WTC11 (cell line): ENCODE data around the gene DGCR2. TPM values are rescaled to one million over a fixed set of nuclear protein-coding genes. Genes with fewer than 3 reads are reported as not detected.

Experiments used
- ATAC-seq: fragments of 200-7000 bp; cut with Tn5 transposase; 2 replicates; pipeline ENCODE4 v1.10.0; 2021; ENCODE audit warnings: mild to moderate bottlenecking, moderate library complexity
- CTCF ChIA-PET: fragments of 300-600 bp; sonication (Branson Sonifier 250); formaldehyde crosslinking; loops from one replicate; lab custom pipeline; 2021; ENCODE audit warnings: antibody characterized with exemption; lab: Charles Lee
- POLR2A ChIA-PET: fragments of 350-600 bp; sonication (Branson Sonifier 250); formaldehyde crosslinking; loops from one replicate; lab custom pipeline; 2021; ENCODE audit warnings: antibody characterized with exemption; lab: Charles Lee
- DNase-seq: peaks from one replicate; pipeline ENCODE4 v3.0.0; 2021; ENCODE audit warnings: low spot score
- H3K27ac Mint-ChIP-seq: 2 replicates; pipeline ENCODE4 v1.8.0; 2021; ENCODE audit warnings: mixed read lengths
- H3K27me3 Mint-ChIP-seq: 2 replicates; pipeline ENCODE4 v1.8.0; 2021; ENCODE audit warnings: low read depth, mild to moderate bottlenecking, moderate library complexity, mixed read lengths
- H3K36me3 Mint-ChIP-seq: 2 replicates; pipeline ENCODE4 v1.8.0; 2021; ENCODE audit warnings: mixed read lengths
- H3K4me1 Mint-ChIP-seq: 2 replicates; pipeline ENCODE4 v1.8.0; 2022; ENCODE audit warnings: mixed read lengths
- H3K4me3 Mint-ChIP-seq: 2 replicates; pipeline ENCODE4 v1.8.0; 2021; ENCODE audit warnings: mild to moderate bottlenecking, moderate library complexity, mixed read lengths
- H3K9me3 Mint-ChIP-seq: 2 replicates; pipeline ENCODE4 v1.8.0; 2021; ENCODE audit warnings: mixed read lengths
- CBFB ChIP-seq: sonication (generic); formaldehyde crosslinking; IDR thresholded peaks from 2 replicates; pipeline ENCODE4 v1.8.1; 2022; ENCODE audit warnings: mild to moderate bottlenecking, low read depth, missing genetic modification reagents
- CREB1 ChIP-seq: sonication (generic); formaldehyde crosslinking; IDR thresholded peaks from 2 replicates; pipeline ENCODE4 v1.8.0; 2023; ENCODE audit warnings: mild to moderate bottlenecking, missing genetic modification reagents
- EMX1 ChIP-seq: fragments of 250-450 bp; sonication (Bioruptor Pico); IDR thresholded peaks from 2 replicates; pipeline ENCODE4 v1.8.0; 2021; ENCODE audit warnings: mild to moderate bottlenecking
- ETV6 ChIP-seq: sonication (generic); formaldehyde crosslinking; IDR thresholded peaks from 2 replicates; pipeline ENCODE4 v1.8.1; 2022; ENCODE audit warnings: mild to moderate bottlenecking, missing genetic modification reagents
- FOXJ3 ChIP-seq: sonication (generic); formaldehyde crosslinking; IDR thresholded peaks from 2 replicates; pipeline ENCODE4 v1.9.0; 2021; ENCODE audit warnings: missing genetic modification reagents, mild to moderate bottlenecking, borderline replicate concordance
- FOXP1 ChIP-seq: sonication (generic); formaldehyde crosslinking; IDR thresholded peaks from 2 replicates; pipeline ENCODE4 v1.8.0; 2022; ENCODE audit warnings: missing genetic modification reagents, mild to moderate bottlenecking, moderate library complexity, borderline replicate concordance
- GABPB1 ChIP-seq: sonication (generic); formaldehyde crosslinking; IDR thresholded peaks from 2 replicates; pipeline ENCODE4 v1.8.1; 2023; ENCODE audit warnings: mild to moderate bottlenecking, missing genetic modification reagents
- KAT7 ChIP-seq: sonication (generic); formaldehyde crosslinking; IDR thresholded peaks from 2 replicates; pipeline ENCODE4 v1.8.1; 2023; ENCODE audit warnings: missing genetic modification reagents, mild to moderate bottlenecking, borderline replicate concordance
- MXD4 ChIP-seq: fragments of 250-450 bp; sonication (Bioruptor Pico); IDR thresholded peaks from 2 replicates; pipeline ENCODE4 v1.8.0; 2021; ENCODE audit warnings: mild to moderate bottlenecking, moderate library complexity, borderline replicate concordance
- NR1H2 ChIP-seq: sonication (generic); formaldehyde crosslinking; IDR thresholded peaks from 2 replicates; pipeline ENCODE4 v1.9.0; 2021; ENCODE audit warnings: mild to moderate bottlenecking, moderate library complexity, missing genetic modification reagents
- OVOL2 ChIP-seq: fragments of 250-450 bp; sonication (Bioruptor Pico); IDR thresholded peaks from 2 replicates; pipeline ENCODE4 v1.9.0; 2021; ENCODE audit warnings: mild to moderate bottlenecking, borderline replicate concordance
- SMAD3 ChIP-seq: sonication (generic); formaldehyde crosslinking; IDR thresholded peaks from 2 replicates; pipeline ENCODE4 v1.8.0; 2022; ENCODE audit warnings: missing genetic modification reagents, mild to moderate bottlenecking, borderline replicate concordance
- SOX15 ChIP-seq: fragments of 250-450 bp; sonication (Bioruptor Pico); IDR thresholded peaks from 2 replicates; pipeline ENCODE4 v1.9.0; 2021; ENCODE audit warnings: mild to moderate bottlenecking
- TEAD4 ChIP-seq: sonication (generic); formaldehyde crosslinking; IDR thresholded peaks from 2 replicates; pipeline ENCODE4 v1.8.0; 2022; ENCODE audit warnings: mild to moderate bottlenecking, missing genetic modification reagents
- ZBTB21 ChIP-seq: sonication (generic); formaldehyde crosslinking; IDR thresholded peaks from 2 replicates; pipeline ENCODE4 v1.8.1; 2023; ENCODE audit warnings: mild to moderate bottlenecking, missing genetic modification reagents, borderline replicate concordance
- total RNA-seq: library from RNA; stranded (reverse); gene quantifications from 3 replicates; pipeline ENCODE4 v1.2.3, GENCODE V29; 2021
- TF ChIP-seq, protein P1 (sequence below): sonication (generic); formaldehyde crosslinking; IDR thresholded peaks from 2 replicates; pipeline ENCODE4 v1.8.1; 2023; ENCODE audit warnings: mild to moderate bottlenecking, missing genetic modification reagents, moderate library complexity
- TF ChIP-seq, protein P2 (sequence below): fragments of 250-450 bp; sonication (Bioruptor Pico); IDR thresholded peaks from 2 replicates; pipeline ENCODE4 v1.9.0; 2021; ENCODE audit warnings: moderate library complexity, mild to moderate bottlenecking, inconsistent platforms, borderline replicate concordance
- TF ChIP-seq, protein P3 (sequence below): sonication (generic); formaldehyde crosslinking; IDR thresholded peaks from 2 replicates; pipeline ENCODE4 v1.8.1; 2022; ENCODE audit warnings: mild to moderate bottlenecking, moderate library complexity, missing genetic modification reagents
- TF ChIP-seq, protein P4 (sequence below): fragments of 250-450 bp; sonication (Bioruptor Pico); IDR thresholded peaks from 2 replicates; pipeline ENCODE4 v1.9.0; 2021; ENCODE audit warnings: mild to moderate bottlenecking
- TF ChIP-seq, protein P5 (sequence below): sonication (generic); formaldehyde crosslinking; IDR thresholded peaks from 2 replicates; pipeline ENCODE4 v1.8.0; 2023; ENCODE audit warnings: missing genetic modification reagents, mild to moderate bottlenecking, borderline replicate concordance

The DGCR2 gene
- total RNA-seq, 1 experiment from 2014 or later: 64.2 TPM

DNA sequence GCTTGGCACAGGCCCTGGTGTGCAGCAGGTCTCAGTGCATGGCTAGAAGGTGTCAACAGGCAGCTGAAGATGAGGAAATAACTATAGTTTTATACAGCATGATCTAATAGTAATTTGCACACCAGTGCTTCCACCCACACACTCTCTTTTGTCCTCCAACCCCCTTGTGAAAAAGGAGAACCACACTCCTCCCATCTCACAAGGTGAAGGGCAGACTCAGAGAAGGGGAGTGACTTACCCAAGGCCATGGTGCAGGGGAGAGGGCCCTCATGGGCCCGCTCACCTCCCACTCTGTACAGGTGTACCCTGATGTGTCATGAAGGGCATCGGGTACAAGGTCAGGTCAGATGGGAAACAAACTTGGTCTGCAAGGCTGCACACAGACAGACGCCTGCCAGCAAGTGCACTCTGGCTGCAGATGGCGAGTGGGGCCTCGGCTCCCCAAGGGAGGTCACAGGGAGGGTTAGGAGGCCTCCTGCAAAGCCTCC lies 53.4 kb downstream of the DGCR2 start (continued):
- TF ChIP-seq MXD4 (no peak), TEAD4 (CRISPR knock-in tag) (no peak), NR1H2 (CRISPR knock-in tag) (no peak), CREB1 (CRISPR knock-in tag) (no peak), OVOL2 (CRISPR knock-in tag) (no peak), CBFB (no peak), FOXP1 (CRISPR knock-in tag) (no peak)
- TF ChIP-seq, protein P1, sequence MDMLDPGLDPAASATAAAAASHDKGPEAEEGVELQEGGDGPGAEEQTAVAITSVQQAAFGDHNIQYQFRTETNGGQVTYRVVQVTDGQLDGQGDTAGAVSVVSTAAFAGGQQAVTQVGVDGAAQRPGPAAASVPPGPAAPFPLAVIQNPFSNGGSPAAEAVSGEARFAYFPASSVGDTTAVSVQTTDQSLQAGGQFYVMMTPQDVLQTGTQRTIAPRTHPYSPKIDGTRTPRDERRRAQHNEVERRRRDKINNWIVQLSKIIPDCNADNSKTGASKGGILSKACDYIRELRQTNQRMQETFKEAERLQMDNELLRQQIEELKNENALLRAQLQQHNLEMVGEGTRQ: no peak
- TF ChIP-seq, protein P2, sequence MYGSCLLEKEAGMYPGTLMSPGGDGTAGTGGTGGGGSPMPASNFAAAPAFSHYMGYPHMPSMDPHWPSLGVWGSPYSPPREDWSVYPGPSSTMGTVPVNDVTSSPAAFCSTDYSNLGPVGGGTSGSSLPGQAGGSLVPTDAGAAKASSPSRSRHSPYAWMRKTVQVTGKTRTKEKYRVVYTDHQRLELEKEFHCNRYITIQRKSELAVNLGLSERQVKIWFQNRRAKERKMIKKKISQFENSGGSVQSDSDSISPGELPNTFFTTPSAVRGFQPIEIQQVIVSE (CRISPR knock-in tag): no peak

DNA sequence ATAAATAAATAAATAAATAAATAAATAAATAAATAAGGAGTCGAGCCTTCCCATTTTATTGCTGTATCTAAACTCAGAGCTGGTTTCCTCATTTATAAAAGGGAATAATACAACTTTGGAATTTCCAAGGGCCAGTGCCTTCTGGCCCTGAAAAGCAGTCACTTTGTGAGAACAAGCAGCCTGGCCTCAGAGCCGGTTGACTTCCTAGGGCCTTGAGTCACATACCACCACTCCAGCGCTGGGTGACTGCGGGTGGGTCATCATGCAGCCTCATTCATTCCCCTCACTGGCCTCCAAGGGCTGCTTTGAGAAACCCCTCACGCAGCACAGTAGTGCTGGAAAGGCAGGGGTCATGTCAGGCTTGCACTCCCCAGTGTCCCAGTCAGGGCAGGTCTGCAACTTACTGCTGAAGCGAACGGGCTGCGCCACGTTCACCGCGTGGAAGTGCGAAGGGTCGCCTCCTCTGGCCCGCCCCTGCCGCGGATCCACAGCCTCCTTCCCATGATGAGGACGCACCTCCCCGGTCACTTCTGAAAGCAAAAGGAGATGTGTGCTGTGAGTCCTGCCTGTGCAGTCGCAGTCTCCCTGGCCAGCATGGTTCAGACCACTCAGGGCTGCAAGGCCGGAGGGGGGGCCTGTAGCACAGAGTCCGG lies 54.4 kb downstream of the DGCR2 start:
- POLR2A ChIA-PET: no interaction called here
- Mint-ChIP-seq H3K4me1 (no peaks in the 10 kb centered on the region), H3K27ac (no peak overlapping the region), H3K36me3 (peaks cover 50% of the 10 kb centered on the region), H3K9me3 (no peaks in the 10 kb centered on the region), H3K4me3 (no peak overlapping the region), H3K27me3 (no peaks in the 10 kb centered on the region)
- ATAC-seq: no peak
- DNase-seq: no peak
- CTCF ChIA-PET: no interaction called here
- TF ChIP-seq, protein P3, sequence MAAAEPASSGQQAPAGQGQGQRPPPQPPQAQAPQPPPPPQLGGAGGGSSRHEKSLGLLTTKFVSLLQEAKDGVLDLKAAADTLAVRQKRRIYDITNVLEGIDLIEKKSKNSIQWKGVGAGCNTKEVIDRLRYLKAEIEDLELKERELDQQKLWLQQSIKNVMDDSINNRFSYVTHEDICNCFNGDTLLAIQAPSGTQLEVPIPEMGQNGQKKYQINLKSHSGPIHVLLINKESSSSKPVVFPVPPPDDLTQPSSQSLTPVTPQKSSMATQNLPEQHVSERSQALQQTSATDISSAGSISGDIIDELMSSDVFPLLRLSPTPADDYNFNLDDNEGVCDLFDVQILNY (CRISPR knock-in tag): no peak
- TF ChIP-seq, protein P4, sequence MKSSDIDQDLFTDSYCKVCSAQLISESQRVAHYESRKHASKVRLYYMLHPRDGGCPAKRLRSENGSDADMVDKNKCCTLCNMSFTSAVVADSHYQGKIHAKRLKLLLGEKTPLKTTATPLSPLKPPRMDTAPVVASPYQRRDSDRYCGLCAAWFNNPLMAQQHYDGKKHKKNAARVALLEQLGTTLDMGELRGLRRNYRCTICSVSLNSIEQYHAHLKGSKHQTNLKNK (CRISPR knock-in tag): no peak
- no peak for TF ChIP-seq GABPB1 (CRISPR knock-in tag)
- TF ChIP-seq ZBTB21 (CRISPR knock-in tag): no peak

DNA sequence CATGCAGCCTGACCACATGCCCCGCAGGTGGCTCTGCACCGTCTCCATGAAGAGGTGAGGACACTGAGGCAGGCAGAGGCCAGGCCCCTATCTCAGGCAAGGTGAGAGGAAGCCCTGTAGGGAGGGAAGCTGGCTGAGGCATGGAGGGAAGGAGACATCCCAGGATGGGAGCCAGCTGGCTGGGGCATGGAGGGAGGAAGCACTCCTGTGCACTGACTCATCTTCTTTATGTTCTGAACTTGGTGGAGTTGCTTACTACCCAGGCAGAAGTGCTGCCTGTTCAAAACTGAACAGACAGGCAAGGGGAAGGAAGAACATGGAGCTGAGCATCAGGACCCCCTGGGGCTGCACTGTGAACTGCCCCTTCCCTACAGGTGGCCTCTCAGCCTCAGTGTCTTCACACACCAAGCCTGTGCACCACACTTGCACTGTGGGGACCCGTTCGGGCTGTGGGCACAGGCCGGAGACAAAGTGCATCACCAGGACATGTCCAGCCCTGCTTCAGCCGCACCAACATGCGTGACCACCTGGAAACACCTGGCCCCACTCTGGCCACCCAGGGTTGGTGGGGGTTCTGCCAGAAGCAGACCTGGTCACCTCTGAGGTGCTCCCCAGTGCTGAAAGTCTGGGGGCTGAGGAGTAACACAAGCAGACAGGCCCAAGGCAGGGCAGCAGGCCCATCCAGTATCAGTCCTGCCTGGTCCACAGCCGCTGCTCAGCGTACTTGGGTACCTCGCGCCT lies 55.5 kb downstream of the DGCR2 start:
- H3K27ac Mint-ChIP-seq: no peak overlapping the region
- H3K4me1 Mint-ChIP-seq: no peaks in the 10 kb centered on the region
- peaks cover 55% of the 10 kb centered on the region for H3K36me3 Mint-ChIP-seq
- no peak for ATAC-seq
- H3K4me3 Mint-ChIP-seq: no peak overlapping the region
- TF ChIP-seq, protein P5, sequence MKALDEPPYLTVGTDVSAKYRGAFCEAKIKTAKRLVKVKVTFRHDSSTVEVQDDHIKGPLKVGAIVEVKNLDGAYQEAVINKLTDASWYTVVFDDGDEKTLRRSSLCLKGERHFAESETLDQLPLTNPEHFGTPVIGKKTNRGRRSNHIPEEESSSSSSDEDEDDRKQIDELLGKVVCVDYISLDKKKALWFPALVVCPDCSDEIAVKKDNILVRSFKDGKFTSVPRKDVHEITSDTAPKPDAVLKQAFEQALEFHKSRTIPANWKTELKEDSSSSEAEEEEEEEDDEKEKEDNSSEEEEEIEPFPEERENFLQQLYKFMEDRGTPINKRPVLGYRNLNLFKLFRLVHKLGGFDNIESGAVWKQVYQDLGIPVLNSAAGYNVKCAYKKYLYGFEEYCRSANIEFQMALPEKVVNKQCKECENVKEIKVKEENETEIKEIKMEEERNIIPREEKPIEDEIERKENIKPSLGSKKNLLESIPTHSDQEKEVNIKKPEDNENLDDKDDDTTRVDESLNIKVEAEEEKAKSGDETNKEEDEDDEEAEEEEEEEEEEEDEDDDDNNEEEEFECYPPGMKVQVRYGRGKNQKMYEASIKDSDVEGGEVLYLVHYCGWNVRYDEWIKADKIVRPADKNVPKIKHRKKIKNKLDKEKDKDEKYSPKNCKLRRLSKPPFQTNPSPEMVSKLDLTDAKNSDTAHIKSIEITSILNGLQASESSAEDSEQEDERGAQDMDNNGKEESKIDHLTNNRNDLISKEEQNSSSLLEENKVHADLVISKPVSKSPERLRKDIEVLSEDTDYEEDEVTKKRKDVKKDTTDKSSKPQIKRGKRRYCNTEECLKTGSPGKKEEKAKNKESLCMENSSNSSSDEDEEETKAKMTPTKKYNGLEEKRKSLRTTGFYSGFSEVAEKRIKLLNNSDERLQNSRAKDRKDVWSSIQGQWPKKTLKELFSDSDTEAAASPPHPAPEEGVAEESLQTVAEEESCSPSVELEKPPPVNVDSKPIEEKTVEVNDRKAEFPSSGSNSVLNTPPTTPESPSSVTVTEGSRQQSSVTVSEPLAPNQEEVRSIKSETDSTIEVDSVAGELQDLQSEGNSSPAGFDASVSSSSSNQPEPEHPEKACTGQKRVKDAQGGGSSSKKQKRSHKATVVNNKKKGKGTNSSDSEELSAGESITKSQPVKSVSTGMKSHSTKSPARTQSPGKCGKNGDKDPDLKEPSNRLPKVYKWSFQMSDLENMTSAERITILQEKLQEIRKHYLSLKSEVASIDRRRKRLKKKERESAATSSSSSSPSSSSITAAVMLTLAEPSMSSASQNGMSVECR (CRISPR knock-in tag): no peak
- TF ChIP-seq SOX15 (CRISPR knock-in tag) (no peak), FOXJ3 (CRISPR knock-in tag) (no peak), SMAD3 (CRISPR knock-in tag) (no peak), FOXP1 (CRISPR knock-in tag) (no peak), ETV6 (CRISPR knock-in tag) (no peak), KAT7 (CRISPR knock-in tag) (no peak), EMX1 (CRISPR knock-in tag) (no peak)
- TF ChIP-seq, all 79 proteins: peak for 0
- ChIA-PET POLR2A (no interaction called here), CTCF (no interaction called here)
- H3K27me3 Mint-ChIP-seq: no peaks in the 10 kb centered on the region
- no peak for DNase-seq
- H3K9me3 Mint-ChIP-seq: no peaks in the 10 kb centered on the region
